ENCODE data around the gene FHAD1.
"Not testable (repeated sequence)": the region's sequence is repeated elsewhere in the genome, so short reads cannot be mapped to it uniquely, and the experiment has no call there.

Gene FHAD1

DNA sequence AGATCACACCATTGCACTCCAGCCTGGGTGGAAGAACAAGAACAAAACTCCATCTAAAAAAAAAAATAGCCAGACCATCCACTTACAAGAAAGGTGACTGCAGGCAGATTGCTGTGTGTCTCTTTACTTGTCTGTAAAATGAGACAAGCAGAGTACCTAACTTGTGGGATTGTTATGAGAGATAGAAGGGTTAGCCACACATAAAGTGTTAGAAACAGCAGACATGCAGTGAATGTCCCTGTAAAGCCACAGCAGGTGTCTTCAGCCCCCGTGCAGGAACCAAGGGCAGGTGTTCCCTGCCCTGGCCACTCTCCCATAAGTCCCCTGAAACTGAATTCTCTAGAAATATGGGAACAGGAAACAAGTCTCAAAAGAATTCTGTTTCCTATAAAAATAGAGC lies 121.9 kb downstream of the FHAD1 start:
- DNase-seq (ENCODE audit: low read depth, low spot score): no peak

DNA sequence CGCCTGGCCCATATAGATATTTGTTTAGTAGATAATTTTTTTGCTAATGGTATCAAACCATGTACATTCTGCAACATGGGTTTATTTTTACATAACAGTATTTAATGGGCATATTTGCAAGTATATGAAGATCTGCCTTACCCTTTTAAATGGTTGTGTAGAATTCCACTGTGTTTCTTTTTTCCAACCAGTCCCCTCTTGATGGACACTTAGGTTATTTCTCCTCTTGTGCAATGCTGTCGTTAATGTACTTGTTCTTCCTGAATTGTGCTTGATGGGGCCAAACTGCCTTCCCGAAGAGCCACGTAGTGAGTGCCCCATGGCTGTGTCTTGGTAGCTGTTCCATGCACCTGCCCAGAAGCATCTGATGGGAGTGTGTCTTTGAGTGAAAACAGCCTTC lies 123.2 kb downstream of the FHAD1 start:
- no peak for DNase-seq (ENCODE audit: low read depth, low spot score)

- DNase-seq (ENCODE audit: low read depth, low spot score): no peak
Observed at GRCh38 chr1:15370781-15371520, 123.9 kb downstream of the FHAD1 start.

DNA sequence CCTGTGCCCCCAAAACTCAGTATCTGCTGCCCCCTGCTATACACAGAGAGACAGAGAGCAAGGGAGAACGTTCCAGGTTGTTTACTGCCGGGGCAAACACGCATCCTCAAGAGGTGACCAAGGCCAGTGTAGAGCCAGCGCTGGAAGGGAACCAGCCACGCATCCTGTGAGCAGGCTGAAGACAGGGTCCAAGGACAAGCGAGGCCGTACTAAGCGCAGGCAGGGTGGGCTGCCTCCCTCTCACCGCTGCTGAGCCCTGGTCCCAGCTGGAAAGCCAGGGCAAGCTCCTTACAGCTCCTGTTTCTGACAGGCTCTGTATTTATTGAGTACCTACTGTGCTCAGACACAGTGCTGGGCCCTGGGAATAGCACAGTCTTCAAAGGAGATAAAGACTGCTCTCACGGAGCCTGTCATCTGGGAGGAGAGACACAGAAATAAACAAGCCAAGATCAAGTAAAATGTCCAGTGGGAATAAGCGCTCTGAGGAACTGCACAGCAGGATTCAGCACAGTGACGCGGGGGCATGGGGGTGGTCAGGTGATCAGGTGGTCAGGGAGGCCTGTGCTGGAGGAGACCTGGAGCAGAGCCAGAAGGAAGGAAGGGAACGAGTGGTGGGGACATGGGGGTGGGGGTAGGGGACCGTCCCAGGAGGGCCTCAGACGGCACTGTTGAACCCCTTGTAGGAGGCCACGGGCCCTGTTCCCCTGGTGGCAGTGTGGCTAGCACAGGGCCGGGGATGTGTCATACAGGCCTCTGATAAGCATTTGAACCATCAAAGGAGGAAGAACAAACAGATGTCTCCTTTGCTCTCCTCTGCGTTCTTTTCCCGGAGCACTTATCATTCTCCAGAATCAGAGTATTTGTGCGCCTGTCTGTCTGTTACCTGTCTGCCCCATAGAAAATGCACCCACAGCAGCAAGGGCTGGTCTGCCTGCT lies 124.9 kb downstream of the FHAD1 start:
- DNase-seq (ENCODE audit: low read depth, low spot score): no peak

DNA sequence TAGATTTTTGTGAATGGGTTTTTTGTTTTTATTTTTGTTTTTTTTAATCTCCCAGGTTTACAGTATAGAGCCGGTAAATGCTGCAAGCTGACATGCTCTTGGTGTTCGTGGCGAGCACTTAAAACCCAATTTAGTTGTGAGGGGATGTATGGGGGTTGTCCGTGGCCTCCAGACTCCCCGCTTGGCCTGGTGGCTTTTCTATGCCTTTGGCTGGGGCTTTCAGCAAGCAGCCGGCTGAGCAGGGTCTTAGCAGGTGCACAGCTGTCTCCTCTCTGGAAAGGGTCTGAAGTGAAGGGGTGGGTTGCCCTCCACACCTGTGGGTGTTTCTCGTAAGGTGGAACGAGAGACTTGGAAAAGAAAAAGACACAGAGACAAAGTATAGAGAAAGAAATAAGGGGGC lies 131.7 kb downstream of the FHAD1 start:
- no peak for DNase-seq (ENCODE audit: low read depth, low spot score)

DNA sequence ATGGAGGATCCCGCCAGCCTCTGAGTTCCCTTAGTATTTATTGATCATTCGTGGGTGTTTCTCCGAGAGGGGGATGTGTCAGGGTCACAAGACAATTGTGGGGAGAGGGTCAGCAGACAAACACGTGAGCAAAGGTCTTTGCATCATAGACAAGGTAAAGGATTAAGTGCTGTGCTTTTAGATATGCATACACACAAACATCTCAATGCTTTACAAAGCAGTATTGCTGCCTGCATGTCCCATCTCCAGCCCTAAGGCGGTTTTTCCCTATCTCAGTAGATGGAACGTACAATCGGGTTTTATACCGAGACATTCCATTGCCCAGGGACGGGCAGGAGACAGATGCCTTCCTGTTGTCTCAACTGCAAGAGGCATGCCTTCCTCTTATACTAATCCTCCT lies 132.1 kb downstream of the FHAD1 start:
- DNase-seq (ENCODE audit: low read depth, low spot score): not testable (repeated sequence)

- no peak for DNase-seq (ENCODE audit: low read depth, low spot score)
Observed at GRCh38 chr1:15380601-15381508, 133.8 kb downstream of the FHAD1 start.

DNA sequence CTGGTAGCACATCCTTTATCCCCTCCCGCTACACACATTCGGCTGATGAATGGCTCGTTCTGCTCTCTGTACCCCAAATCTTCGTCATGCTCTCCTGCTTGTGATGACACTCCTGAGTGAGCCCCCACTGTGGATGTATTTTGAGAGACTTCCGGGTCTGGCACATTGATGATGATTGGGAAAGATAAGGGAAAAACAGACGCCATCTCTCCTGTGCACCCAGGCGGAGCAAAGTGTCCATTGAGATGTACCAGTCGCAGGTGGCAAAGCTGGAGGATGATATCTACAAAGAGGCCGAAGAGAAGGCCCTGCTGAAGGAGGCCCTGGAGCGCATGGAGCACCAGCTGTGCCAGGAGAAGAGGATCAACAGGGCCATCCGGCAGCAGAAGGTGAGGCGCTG lies 134.8 kb downstream of the FHAD1 start:
- DNase-seq (ENCODE audit: low read depth, low spot score): no peak

DNA sequence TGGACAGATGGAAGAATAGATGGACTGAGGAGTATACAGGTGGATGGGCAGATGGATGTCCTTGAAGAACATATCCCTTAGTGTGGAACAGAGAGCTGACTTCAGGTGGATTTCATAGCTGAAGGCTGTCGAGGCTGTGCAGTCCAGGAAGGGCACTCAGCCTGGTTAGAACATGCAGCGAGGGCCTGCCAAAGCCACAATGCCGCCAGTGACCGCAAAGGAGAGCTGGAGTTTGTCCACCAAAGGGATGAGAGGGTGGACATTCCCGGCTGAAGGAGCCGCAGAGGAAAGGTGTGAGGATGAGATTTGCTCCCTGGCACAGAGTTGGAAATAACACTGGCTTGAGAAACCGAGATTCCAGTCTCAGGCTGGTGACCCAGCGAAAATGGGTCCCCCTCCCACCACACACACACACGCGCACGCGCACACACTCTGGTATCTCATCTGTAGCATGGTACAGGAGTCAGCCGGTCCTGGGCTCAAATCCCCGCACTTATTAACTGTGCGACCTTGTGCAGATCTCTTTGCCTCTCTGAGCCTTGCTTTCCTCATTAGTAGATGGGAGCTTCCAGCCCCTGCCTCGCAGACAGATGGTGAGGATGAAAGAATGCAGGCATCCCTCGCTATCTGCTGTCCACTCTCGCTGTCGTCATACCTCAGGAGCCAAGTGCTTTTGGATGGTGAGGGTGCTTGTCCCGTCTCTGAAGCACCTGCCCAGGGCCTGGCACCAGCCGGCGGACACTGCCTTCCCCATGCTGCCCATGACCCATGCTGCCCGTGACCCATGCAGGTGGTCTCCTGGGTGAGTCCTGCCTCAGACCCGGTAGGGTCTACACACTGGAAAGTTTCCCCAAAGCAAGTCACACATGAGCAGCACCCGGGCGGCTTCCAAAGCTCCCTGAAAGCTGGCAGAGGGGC lies 135.8 kb downstream of the FHAD1 start:
- no peak for DNase-seq (ENCODE audit: low read depth, low spot score)

GRCh38 chr1:15383810-15384209 lies 136.8 kb downstream of the FHAD1 start:
- DNase-seq (ENCODE audit: low read depth, low spot score): no peak

- peak; percentile 84 for DNase-seq (ENCODE audit: low read depth, low spot score)
Observed at GRCh38 chr1:15384301-15384901, 137.4 kb downstream of the FHAD1 start.

- no peak for DNase-seq (ENCODE audit: low read depth, low spot score)
Observed at GRCh38 chr1:15385420-15385819, 138.4 kb downstream of the FHAD1 start.

DNA sequence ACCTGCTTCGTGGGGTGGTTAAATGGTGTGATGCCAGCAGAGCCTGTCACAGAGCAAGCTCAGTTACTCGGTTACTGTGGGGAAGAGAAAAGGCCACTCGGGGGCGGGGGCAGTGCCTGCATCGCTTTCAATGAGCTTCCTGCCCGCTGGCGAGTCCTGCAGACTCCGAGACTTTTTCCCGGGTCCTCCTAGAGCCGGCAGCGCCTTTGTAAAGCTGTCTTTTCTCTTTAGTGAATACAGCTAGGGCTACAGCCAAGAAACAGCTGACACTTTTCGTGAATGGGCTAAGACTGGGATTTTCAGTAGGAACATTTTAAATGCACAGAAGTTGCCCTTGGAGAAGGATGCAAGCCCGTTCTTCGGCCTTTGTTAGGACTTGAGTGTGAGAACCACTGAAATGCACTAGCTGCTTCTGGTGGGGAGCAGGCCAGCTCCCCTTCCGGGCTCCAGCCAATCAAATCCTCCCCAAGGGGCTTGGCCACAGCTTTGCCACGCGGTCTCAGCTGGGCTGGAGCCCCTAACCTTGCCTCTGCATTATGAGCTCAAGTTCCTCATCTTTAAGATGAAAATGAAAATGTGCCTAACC lies 139.2 kb downstream of the FHAD1 start:
- peak; percentile 33 for DNase-seq (ENCODE audit: low read depth, low spot score)

DNA sequence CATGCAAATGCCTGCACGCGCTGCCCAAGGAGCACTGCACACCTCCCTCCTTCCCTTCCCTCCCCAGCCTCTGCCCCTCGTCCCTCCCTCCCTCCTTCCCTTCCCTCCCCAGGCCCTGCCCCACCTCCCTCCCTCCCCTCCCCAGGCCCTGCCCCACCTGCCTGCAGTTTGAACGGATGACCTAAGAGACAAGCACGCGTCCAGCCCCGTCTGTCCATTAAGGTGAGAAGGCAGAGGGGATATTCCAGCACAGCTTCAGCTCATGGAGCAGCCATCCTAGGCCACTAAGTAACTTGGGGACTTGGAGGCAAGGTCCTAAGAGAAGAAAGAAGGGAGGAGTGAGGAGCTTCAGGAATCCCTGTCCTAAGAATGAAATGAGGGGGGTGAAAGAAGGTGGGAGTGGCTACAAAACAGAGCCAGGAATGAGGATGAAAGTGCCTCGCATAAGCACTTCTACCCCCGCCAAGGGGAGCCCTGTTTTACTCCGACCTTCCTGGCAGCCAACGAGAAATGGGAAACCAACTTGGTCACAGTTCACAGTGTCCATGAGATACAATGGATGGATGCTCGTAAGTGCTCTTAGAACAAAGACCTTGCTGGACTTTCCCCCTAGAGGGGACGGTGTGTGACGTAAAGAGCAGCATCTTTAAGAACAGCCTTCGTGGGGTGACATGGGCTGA lies 141.3 kb downstream of the FHAD1 start:
- no peak for DNase-seq (ENCODE audit: low read depth, low spot score)

GRCh38 chr1:15389828-15390227 lies 142.8 kb downstream of the FHAD1 start:
- not testable (repeated sequence) for DNase-seq (ENCODE audit: low read depth, low spot score)

DNA sequence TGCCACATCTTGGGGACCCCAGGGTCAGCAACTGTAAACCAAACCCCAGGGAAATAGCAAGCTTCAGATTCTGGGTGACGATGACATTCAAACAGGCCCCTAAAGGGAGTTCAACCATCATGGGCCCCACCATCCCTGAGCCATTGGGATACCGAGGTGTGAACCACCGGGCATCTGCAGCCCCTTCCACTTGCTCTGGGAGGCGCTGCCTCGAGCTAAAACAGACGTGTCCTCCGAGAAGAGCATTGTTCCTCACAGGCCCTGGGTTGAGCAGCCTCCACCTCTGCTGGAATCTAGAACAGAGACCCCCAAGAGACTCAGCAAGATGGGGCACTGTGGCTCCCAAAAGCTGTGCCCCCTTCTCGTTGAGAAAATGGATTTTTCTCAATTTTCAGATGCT lies 143.6 kb downstream of the FHAD1 start:
- DNase-seq (ENCODE audit: low read depth, low spot score): no peak

- DNase-seq (ENCODE audit: low read depth, low spot score): no peak
Observed at GRCh38 chr1:15391366-15391765, 144.3 kb downstream of the FHAD1 start.

GRCh38 chr1:15393475-15394257 lies 146.6 kb downstream of the FHAD1 start:
- DNase-seq (ENCODE audit: low read depth, low spot score): peak; percentile 76

Measured in ELF-1 (cell line).